ENCODE results near the gene HCN3.

Gene HCN3

DNA sequence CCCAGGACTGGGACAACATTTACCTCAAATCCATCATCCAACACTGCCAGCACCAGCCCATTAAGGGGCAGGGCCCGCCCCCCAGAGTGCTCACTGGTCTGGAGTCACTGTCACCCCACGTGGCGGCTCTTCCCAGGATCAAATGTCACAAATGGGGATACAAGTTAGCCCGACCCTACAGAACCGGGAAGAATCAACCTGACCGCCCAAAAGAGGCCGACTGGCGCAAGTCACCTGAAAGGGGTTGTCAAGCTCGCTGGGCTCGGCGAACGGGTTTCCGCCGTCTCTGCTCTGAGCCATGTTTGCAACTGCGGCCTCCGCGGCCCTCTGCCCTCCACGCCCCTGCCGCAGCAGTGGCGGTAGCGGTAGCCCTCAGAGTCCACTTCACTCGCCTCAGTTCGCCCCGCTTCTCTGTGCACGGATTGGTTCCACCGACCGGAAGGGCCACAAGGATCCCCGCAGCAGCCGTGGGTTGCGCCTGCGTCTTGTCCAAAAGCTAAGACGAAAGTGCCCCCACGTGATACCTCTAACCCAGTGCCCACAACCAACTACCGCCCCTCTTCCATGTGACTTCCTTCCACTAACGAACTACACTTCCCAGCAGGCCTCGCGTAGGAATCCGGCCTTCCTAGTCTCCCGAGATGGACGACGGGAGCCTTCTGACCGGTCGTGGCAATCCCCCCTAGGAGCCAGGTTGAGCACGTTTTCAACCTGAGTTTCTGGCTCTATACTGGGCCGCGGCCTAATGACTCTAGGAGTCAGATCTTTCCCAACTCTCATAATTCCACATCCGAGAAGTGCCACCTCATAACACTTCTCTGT lies 15.2 kb upstream of the HCN3 start, which contains the start of gene SCAMP3:
Gene SCAMP3, minus strand, starts transcription at position 509 of the 822 bp plus-strand sequence. Its CDS starts 209 bp downstream, at position 300.
- peaks cover 35% of the 10 kb centered on the region for H3F3A ChIP-seq (ENCODE audit: insufficient read depth, low read length)
- H3K9me3 ChIP-seq (replicated peaks; ENCODE audit: insufficient read depth, low read length), result no peaks in the 10 kb centered on the region
- H2AFZ ChIP-seq (ENCODE audit: low read length), result peak within 1 kb of the TSS; percentile 68

DNA sequence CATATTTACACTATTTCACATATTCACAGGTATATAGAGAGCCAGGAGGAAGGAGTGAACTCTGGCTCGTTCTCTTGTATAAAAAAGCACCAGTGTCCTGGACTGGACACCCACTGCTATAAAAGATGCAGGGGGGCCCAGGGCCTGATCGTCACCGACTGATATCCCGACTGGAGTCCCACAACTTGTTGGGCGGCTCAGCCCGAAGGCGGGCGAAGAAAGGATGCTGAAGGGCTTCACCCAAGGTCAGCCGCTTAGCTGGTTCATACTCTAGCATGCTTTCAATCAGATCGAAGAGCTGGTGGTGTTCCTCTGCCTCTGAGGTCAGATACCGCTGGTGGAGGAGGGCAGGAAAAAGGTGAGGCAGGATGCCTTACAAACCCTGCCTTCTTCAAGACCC lies 14.2 kb upstream of the HCN3 start:
- no peak overlapping the region for H3K4me3 ChIP-seq (ENCODE audit: low read length)
- no peaks in the 10 kb centered on the region for H4K20me1 ChIP-seq (ENCODE audit: insufficient read depth, low read length)
- peaks cover 37% of the 10 kb centered on the region for H3F3A ChIP-seq (ENCODE audit: insufficient read depth, low read length)
- H3K27me3 ChIP-seq (replicated peaks; ENCODE audit: insufficient read depth, low read length), result no peaks in the 10 kb centered on the region
- H3K79me2 ChIP-seq (ENCODE audit: low read length), result peaks cover 29% of the 10 kb centered on the region
- peak overlapping the region; percentile 86; the same call in 1 of the 2 replicates for H3K4me2 ChIP-seq (ENCODE audit: low read depth, low read length)
- TF ChIP-seq EZH2 (optimal IDR thresholded peaks at IDR 0.05; ENCODE audit: low read depth, low read length) (no peak), EZH2phosphoT487 (IDR thresholded peaks at IDR 0.05; ENCODE audit: low read length) (no peak)
- TF ChIP-seq, protein P1, sequence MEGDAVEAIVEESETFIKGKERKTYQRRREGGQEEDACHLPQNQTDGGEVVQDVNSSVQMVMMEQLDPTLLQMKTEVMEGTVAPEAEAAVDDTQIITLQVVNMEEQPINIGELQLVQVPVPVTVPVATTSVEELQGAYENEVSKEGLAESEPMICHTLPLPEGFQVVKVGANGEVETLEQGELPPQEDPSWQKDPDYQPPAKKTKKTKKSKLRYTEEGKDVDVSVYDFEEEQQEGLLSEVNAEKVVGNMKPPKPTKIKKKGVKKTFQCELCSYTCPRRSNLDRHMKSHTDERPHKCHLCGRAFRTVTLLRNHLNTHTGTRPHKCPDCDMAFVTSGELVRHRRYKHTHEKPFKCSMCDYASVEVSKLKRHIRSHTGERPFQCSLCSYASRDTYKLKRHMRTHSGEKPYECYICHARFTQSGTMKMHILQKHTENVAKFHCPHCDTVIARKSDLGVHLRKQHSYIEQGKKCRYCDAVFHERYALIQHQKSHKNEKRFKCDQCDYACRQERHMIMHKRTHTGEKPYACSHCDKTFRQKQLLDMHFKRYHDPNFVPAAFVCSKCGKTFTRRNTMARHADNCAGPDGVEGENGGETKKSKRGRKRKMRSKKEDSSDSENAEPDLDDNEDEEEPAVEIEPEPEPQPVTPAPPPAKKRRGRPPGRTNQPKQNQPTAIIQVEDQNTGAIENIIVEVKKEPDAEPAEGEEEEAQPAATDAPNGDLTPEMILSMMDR (IDR thresholded peaks at IDR 0.05; ENCODE audit: low read length), result no peak
- H3K4me1 ChIP-seq (ENCODE audit: low read length), result peaks cover 13% of the 10 kb centered on the region; the same call in 1 of the 2 replicates
- H3K9me3 ChIP-seq (replicated peaks; ENCODE audit: insufficient read depth, low read length), result no peaks in the 10 kb centered on the region
- DNase-seq, result no peak
- no peak overlapping the region for H3K27ac ChIP-seq (ENCODE audit: low read length)
- peaks cover 23% of the 10 kb centered on the region for H3K36me3 ChIP-seq (replicated peaks; ENCODE audit: insufficient read depth, low read length)
- no peaks in the 10 kb centered on the region for H3K9me2 ChIP-seq (replicated peaks; ENCODE audit: insufficient read depth, low read length)
- no peak overlapping the region for H2AFZ ChIP-seq (ENCODE audit: low read length)
- no peak overlapping the region for H3K9ac ChIP-seq (ENCODE audit: low read length)

More for the DNA sequence above, 15.2 kb upstream of the HCN3 start, which contains the start of gene SCAMP3:
- peak within 1 kb of the TSS; percentile 86 for H3K4me2 ChIP-seq (ENCODE audit: low read depth, low read length)
- H3K9ac ChIP-seq (ENCODE audit: low read length), result peak within 1 kb of the TSS; percentile 79
- H3K79me2 ChIP-seq (ENCODE audit: low read length), result peaks cover 25% of the 10 kb centered on the region
- H3K9me2 ChIP-seq (replicated peaks; ENCODE audit: insufficient read depth, low read length), result no peaks in the 10 kb centered on the region
- H3K36me3 ChIP-seq (replicated peaks; ENCODE audit: insufficient read depth, low read length), result peaks cover 14% of the 10 kb centered on the region; the same call in 1 of the 2 replicates
- no peaks in the 10 kb centered on the region for H4K20me1 ChIP-seq (ENCODE audit: insufficient read depth, low read length)
- peak; percentile 100 for DNase-seq
- peaks cover 13% of the 10 kb centered on the region; the same call in 1 of the 2 replicates for H3K4me1 ChIP-seq (ENCODE audit: low read length)
- peak within 1 kb of the TSS; percentile 90 for H3K4me3 ChIP-seq (ENCODE audit: low read length)
- H3K27ac ChIP-seq (ENCODE audit: low read length), result peak within 1 kb of the TSS; percentile 39; the same call in 1 of the 2 replicates
- H3K27me3 ChIP-seq (replicated peaks; ENCODE audit: insufficient read depth, low read length), result no peaks in the 10 kb centered on the region
- TF ChIP-seq, protein P1 (IDR thresholded peaks at IDR 0.05; ENCODE audit: low read length), result no peak
- no peak for TF ChIP-seq EZH2phosphoT487 (IDR thresholded peaks at IDR 0.05; ENCODE audit: low read length)

DNA sequence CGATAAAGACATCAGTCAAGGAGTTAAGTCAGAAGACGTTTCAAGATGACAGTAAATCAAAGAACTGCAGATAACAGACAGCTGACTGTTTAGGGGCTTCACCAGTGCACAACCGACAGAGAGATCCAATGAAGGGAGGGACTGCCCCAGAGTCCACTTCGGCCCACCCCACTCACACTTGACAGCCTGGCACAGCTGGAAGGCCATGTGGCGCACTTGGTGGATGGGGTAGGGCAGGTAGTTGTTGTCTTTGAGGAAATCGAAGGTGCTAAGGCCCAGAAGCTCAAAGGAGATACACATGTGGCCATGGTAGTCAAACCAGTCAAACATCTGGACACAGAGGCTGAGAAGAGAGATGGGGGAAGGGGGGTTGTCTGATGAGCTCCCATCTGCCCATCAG lies 10.7 kb upstream of the HCN3 start:
- DNase-seq, result no peak
- Histone ChIP-seq H3K36me3 (replicated peaks; ENCODE audit: insufficient read depth, low read length) (peaks cover 44% of the 10 kb centered on the region), H3K27me3 (replicated peaks; ENCODE audit: insufficient read depth, low read length) (no peaks in the 10 kb centered on the region), H3K27ac (ENCODE audit: low read length) (no peak overlapping the region), H3K79me2 (ENCODE audit: low read length) (peaks cover 37% of the 10 kb centered on the region), H3F3A (ENCODE audit: insufficient read depth, low read length) (peaks cover 35% of the 10 kb centered on the region), H3K4me1 (ENCODE audit: low read length) (peaks cover 7% of the 10 kb centered on the region; the same call in 1 of the 2 replicates), H3K4me3 (ENCODE audit: low read length) (no peak overlapping the region), H3K9me2 (replicated peaks; ENCODE audit: insufficient read depth, low read length) (no peaks in the 10 kb centered on the region), H4K20me1 (ENCODE audit: insufficient read depth, low read length) (no peaks in the 10 kb centered on the region), H2AFZ (ENCODE audit: low read length) (no peak overlapping the region), H3K9me3 (replicated peaks; ENCODE audit: insufficient read depth, low read length) (no peaks in the 10 kb centered on the region), H3K9ac (ENCODE audit: low read length) (no peak overlapping the region), H3K4me2 (ENCODE audit: low read depth, low read length) (no peak overlapping the region)
- TF ChIP-seq, protein P1 (IDR thresholded peaks at IDR 0.05; ENCODE audit: low read length), result no peak
- no peak for TF ChIP-seq EZH2 (optimal IDR thresholded peaks at IDR 0.05; ENCODE audit: low read depth, low read length)
- TF ChIP-seq EZH2phosphoT487 (IDR thresholded peaks at IDR 0.05; ENCODE audit: low read length), result no peak

All from MM.1S (cell line).